Panc1 (cell line): Measurements from ENCODE around the gene MGME1. TPM values are rescaled to one million over a fixed set of nuclear protein-coding genes. Genes with fewer than 3 reads are reported as not detected.

Source experiments
- ATAC-seq: fragments of 200-7000 bp; cut with Tn5 transposase; 2 replicates; pipeline ENCODE4 v1.9.1; 2020; ENCODE audit warnings: mild to moderate bottlenecking, moderate library complexity
- BruUV-seq: library from RNA; stranded (reverse); fragments of 400-500 nt; replicated peaks from 2 replicates; lab custom pipeline; 2021; lab: Mats Ljungman, UMichigan
- CTCF ChIA-PET: fragments of 300-600 bp; sonication (Branson Sonifier 250); formaldehyde crosslinking; loops from one replicate; lab custom pipeline; 2022; ENCODE audit warnings: antibody characterized with exemption; lab: Charles Lee
- POLR2A ChIA-PET: fragments of 300-600 bp; sonication (Branson Sonifier 250); formaldehyde crosslinking; loops from one replicate; lab custom pipeline; 2022; ENCODE audit warnings: antibody characterized with exemption; lab: Charles Lee
- DNase-seq: peaks from one replicate; pipeline ENCODE4 v3.0.0-alpha.2; 2010; ENCODE audit warnings: low read depth, low spot score
- H3K27ac ChIP-seq: 2 replicates; pipeline ENCODE4 v1.5.1; 2011; ENCODE audit warnings: mild to moderate bottlenecking, low read length, inconsistent platforms
- H3K27me3 ChIP-seq: fragments of 200-500 bp; sonication (Bioruptor generic); 2 replicates; pipeline ENCODE4 v1.6.0; 2014; ENCODE audit warnings: low read length, inconsistent platforms; ENCODE audit not compliant: control insufficient read depth, insufficient read depth
- H3K36me3 ChIP-seq: fragments of 200-500 bp; sonication (Bioruptor generic); 2 replicates; pipeline ENCODE4 v1.5.1; 2014; ENCODE audit warnings: inconsistent platforms, mild to moderate bottlenecking, low read length, moderate library complexity; ENCODE audit not compliant: control insufficient read depth, insufficient read depth
- H3K4me1 ChIP-seq: 2 replicates; pipeline ENCODE4 v1.5.1; 2011; ENCODE audit warnings: inconsistent platforms, mild to moderate bottlenecking, low read length, moderate library complexity; ENCODE audit not compliant: control insufficient read depth, insufficient read depth
- H3K4me3 ChIP-seq, 2 experiments: 2 replicates each; pipeline ENCODE4 v1.5.1; 2011 to 2012; ENCODE audit warnings: low read depth in 2 of 2, low read length in 2 of 2, mild to moderate bottlenecking in 2 of 2, inconsistent platforms in 1 of 2, moderate library complexity in 1 of 2
- H3K9me3 ChIP-seq: fragments of 200-500 bp; sonication (Bioruptor generic); 2 replicates; pipeline ENCODE4 v1.5.1; 2014; ENCODE audit warnings: low read depth, mild to moderate bottlenecking, inconsistent platforms, low read length, moderate library complexity; ENCODE audit not compliant: control insufficient read depth, insufficient read depth
- POLR2AphosphoS5 ChIP-seq: IDR thresholded peaks from 2 replicates; pipeline ENCODE4 v1.6.1; 2012; ENCODE audit warnings: mild to moderate bottlenecking, low read depth, low read length, moderate library complexity
- SIN3A ChIP-seq: IDR thresholded peaks from 2 replicates; pipeline ENCODE4 v1.6.1; 2012; ENCODE audit warnings: low read depth, mild to moderate bottlenecking, low read length, moderate library complexity, borderline replicate concordance; ENCODE audit not compliant: insufficient read depth
- TCF7L2 ChIP-seq: IDR thresholded peaks from 2 replicates; pipeline ENCODE4 v1.6.1; 2011; ENCODE audit warnings: mild to moderate bottlenecking, low read depth, low read length, inconsistent platforms
- in situ Hi-C: cut with HindIII; loops from 2 replicates; pipeline ENCODE4 v1.10.0; 2016; ENCODE audit warnings: low sequenced_read_pairs, low pct_unique_long_range_greater_than_20kb
- intact Hi-C: fragments of 100-400 bp; cut with micrococcal nuclease; formaldehyde crosslinking; loops from one replicate; pipeline ENCODE4 v1.10.0; 2022; ENCODE audit not compliant: unreplicated experiment
- total RNA-seq: library from RNA; stranded (reverse); gene quantifications from one replicate; pipeline ENCODE4 v1.2.1, GENCODE V29; 2021; ENCODE audit not compliant: unreplicated experiment
- TF ChIP-seq, protein P1 (sequence below): fragments of 450-650 bp; IDR thresholded peaks from 2 replicates; pipeline ENCODE4 v1.5.1; 2017; ENCODE audit warnings: mild to moderate bottlenecking
- TF ChIP-seq, protein P2 (sequence below), 2 experiments: IDR thresholded peaks; 2 replicates each; pipeline ENCODE4 v1.6.1; 2011 to 2012; ENCODE audit warnings: low read depth in 2 of 2, control low read depth in 1 of 2, low read length in 1 of 2, mild to moderate bottlenecking in 1 of 2, moderate library complexity in 1 of 2; ENCODE audit not compliant: insufficient read depth in 1 of 2

Gene MGME1
- total RNA-seq, 1 experiment from 2014 or later: 27.0 TPM

DNA sequence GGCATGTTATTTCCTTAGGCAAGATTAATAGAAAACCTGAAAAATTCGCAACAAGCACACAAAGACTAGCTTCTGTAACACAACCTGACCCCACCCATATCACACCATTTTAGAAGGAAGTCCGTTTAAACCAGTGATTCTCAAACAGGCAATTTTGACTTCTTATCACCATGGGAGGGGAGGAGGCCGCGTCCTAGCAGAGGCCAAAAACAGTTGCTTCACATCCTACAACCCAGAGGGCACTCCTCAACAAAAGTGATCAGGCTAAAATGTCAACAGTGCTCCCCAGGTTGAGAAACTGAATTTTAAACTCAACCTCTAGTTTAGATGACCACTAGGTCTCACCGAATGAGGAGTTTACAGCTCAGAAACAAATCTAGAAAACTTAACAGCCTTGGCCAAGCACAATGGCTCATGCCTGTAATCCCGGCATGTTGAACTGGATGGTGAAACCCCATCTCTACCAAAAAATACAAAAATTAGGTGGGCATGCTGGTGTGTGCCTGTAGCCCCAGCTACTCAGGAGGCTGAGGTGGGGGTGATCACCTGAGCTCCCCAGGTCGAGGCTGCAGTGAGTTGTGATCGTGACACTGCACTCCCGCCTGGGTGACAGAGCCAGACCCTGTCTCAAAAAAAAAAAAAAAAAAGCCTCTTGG lies 3.6 kb upstream of the MGME1 start:
- intact Hi-C loops: no loop called here
- H3K27ac ChIP-seq: peak overlapping the region; percentile 83
- ChIA-PET POLR2A (interaction anchor here (0.5 to 0.7 kb wide), 3 partner anchors 8 to 1413 kb away, joined by 10 to 17 read pairs (median 12); partner anchors contain the start of gene RRBP1), CTCF (no interaction called here)
- in situ Hi-C loops: no loop called here
- TF ChIP-seq, protein P1, sequence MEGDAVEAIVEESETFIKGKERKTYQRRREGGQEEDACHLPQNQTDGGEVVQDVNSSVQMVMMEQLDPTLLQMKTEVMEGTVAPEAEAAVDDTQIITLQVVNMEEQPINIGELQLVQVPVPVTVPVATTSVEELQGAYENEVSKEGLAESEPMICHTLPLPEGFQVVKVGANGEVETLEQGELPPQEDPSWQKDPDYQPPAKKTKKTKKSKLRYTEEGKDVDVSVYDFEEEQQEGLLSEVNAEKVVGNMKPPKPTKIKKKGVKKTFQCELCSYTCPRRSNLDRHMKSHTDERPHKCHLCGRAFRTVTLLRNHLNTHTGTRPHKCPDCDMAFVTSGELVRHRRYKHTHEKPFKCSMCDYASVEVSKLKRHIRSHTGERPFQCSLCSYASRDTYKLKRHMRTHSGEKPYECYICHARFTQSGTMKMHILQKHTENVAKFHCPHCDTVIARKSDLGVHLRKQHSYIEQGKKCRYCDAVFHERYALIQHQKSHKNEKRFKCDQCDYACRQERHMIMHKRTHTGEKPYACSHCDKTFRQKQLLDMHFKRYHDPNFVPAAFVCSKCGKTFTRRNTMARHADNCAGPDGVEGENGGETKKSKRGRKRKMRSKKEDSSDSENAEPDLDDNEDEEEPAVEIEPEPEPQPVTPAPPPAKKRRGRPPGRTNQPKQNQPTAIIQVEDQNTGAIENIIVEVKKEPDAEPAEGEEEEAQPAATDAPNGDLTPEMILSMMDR: no peak
- TF ChIP-seq POLR2AphosphoS5: no peak
- no peak for TF ChIP-seq SIN3A
- TF ChIP-seq TCF7L2: no peak
- TF ChIP-seq, protein P2, sequence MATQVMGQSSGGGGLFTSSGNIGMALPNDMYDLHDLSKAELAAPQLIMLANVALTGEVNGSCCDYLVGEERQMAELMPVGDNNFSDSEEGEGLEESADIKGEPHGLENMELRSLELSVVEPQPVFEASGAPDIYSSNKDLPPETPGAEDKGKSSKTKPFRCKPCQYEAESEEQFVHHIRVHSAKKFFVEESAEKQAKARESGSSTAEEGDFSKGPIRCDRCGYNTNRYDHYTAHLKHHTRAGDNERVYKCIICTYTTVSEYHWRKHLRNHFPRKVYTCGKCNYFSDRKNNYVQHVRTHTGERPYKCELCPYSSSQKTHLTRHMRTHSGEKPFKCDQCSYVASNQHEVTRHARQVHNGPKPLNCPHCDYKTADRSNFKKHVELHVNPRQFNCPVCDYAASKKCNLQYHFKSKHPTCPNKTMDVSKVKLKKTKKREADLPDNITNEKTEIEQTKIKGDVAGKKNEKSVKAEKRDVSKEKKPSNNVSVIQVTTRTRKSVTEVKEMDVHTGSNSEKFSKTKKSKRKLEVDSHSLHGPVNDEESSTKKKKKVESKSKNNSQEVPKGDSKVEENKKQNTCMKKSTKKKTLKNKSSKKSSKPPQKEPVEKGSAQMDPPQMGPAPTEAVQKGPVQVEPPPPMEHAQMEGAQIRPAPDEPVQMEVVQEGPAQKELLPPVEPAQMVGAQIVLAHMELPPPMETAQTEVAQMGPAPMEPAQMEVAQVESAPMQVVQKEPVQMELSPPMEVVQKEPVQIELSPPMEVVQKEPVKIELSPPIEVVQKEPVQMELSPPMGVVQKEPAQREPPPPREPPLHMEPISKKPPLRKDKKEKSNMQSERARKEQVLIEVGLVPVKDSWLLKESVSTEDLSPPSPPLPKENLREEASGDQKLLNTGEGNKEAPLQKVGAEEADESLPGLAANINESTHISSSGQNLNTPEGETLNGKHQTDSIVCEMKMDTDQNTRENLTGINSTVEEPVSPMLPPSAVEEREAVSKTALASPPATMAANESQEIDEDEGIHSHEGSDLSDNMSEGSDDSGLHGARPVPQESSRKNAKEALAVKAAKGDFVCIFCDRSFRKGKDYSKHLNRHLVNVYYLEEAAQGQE (IDR thresholded peaks at IDR 0.05; ENCODE audit: insufficient read depth in 1 of 2, low read depth in 2 of 2, low read length in 1 of 2): no peak
- ATAC-seq (no peak), DNase-seq (no peak)
- peak overlapping the region; percentile 95 to 97 for H3K4me3 ChIP-seq
- H3K4me1 ChIP-seq: peaks cover 46% of the 10 kb centered on the region
- no peaks in the 10 kb centered on the region for H3K27me3 ChIP-seq
- H3K36me3 ChIP-seq: peaks cover 10% of the 10 kb centered on the region
- BruUV-seq: no TSS peak
- H3K9me3 ChIP-seq: no peaks in the 10 kb centered on the region

DNA sequence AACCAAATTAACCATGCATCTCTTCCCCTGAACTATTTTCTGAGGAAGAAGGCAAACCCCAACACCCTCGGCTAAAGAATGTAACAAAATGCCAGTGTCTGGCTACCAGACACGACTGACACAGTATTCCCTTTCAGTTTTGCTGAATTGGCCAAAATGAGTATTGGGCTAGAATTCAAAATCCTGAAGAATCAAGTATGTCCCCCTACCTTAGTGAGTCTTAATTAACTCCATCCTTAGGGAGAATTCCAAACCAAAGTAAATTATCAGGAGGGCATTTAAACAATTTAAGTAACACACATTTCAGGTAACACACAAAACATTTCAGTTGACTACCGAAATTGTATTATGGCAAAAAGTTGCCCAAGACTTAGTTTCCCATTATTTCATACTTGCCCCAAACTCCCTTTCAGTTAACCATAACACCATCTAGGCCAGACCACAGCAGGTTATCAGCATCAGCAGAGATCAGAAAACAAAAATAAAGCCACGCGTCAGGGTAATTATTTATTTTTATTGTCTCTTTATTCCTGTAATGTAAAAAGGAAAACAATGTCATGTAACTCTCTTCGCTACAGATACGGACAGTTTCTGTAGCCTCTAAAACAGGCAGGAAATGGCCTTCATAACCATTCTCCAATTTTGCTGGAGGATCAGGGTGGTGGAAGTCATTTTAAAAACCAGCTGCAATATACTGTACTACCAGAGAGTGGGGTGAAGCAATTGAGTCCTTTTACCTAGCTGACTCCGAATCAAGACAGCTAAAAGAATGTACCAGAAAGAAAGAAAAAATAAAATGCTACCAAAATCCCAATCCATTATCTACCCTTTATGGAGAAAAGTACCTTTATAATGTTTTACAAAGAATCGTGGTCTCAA lies 2.1 kb upstream of the MGME1 start:
- TF ChIP-seq, protein P2 (IDR thresholded peaks at IDR 0.05; ENCODE audit: insufficient read depth in 1 of 2, low read depth in 2 of 2, low read length in 1 of 2): no peak
- TF ChIP-seq POLR2AphosphoS5: 0 out of 2 replicates have a peak, but pooled peaks have one; percentile 30
- TF ChIP-seq SIN3A: no peak
- DNase-seq (peak; percentile 10), ATAC-seq (no peak)
- Histone ChIP-seq H3K4me1 (peaks cover 36% of the 10 kb centered on the region), H3K27ac (peak overlapping the region; percentile 83), H3K36me3 (peaks cover 10% of the 10 kb centered on the region), H3K4me3 (peak overlapping the region; percentile 95 to 97), H3K27me3 (no peaks in the 10 kb centered on the region), H3K9me3 (no peaks in the 10 kb centered on the region)
- no TSS peak for BruUV-seq
- in situ Hi-C loops (no loop called here), intact Hi-C loops (no loop called here)
- ChIA-PET CTCF (interaction anchor here (0.7 kb wide), 1 partner anchor 463 kb away, joined by 6 read pairs; no protein-coding TSS in a partner anchor), POLR2A (interaction anchor here (0.7 kb wide), 1 partner anchor 32 kb away, joined by 17 read pairs; no protein-coding TSS in a partner anchor)
